NOMO-1 (cell line): ENCODE results near the gene DBT.
"Not testable (repeated sequence)": the region's sequence is repeated elsewhere in the genome, so short reads cannot be mapped to it uniquely, and the experiment has no call there.

Experiments
- DNase-seq, 2 experiments: peaks; one replicate each; lab custom pipeline; 2025; ENCODE audit not compliant: unreplicated experiment in 2 of 2; lab: John Stamatoyannopoulos, UW

DBT gene

DNA sequence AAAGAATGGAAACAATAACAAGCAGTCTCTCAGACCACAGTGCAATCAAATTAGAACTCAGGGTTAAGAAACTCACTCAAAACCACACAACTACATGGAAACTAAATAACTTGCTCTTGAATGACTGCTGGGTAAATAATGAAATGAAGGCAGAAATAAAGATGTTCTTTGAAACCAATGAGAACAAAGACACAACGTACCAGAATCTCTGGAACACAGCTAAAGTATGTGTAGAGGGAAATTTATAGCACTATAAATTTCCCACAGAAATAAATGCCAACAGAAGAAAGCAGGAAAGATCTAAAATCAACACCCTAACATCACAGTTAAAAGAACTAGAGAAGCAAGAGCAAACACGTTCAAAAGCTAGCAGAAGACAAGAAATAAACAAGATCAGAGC is 46.9 kb downstream of the DBT start:
- not testable (repeated sequence) for DNase-seq

GRCh38 chr1:100200060-100200459 is 49.6 kb downstream of the DBT start:
- not testable (repeated sequence) for DNase-seq

GRCh38 chr1:100198596-100198995 is 51.0 kb downstream of the DBT start:
- no peak for DNase-seq

DNA sequence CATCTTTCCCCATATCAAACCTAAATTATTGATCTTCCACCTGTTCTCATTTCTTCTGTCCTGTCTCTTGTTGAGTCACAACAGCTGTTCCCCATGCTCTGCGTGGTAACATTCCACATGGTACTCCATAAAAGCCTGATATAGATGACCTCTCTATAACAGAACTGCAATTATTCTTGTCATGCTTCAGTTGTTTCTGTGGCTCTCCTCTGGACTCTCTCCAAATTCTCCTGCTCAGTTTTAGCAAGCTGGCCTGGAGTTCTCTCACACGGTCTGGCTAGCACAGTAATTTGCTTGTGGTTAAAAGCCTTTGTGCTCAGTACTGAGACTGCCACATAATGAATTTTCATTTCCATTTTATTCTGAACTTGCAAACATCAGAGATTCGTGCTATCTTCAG is 61.0 kb downstream of the DBT start:
- DNase-seq, result no peak

GRCh38 chr1:100187912-100188311 is 61.7 kb downstream of the DBT start:
- DNase-seq, result no peak

- no peak for DNase-seq
Measured at GRCh38 chr1:100184536-100184935, 65.1 kb downstream of the DBT start.

DNA sequence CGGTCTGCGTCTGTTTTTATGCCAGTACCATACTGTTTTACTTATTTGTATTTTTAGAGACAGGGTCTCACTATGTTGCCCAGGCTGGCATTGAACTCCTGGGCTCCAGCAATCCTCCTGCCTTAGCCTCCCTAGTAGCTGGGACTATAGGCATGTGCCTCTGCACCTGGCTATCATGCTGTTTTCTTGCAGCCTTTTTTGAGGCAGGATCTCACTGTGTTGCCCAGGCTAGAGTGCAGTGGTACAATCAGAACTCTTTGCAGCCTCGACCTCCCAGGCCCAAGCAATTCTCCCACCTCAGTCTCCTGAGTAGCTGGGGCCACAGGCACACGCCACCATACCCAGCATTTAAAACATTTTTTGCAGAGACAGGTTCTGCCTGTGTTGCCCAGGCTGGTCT is 66.3 kb downstream of the DBT start:
- no peak for DNase-seq

GRCh38 chr1:100178091-100178490 is 71.5 kb downstream of the DBT start, which contains the start of gene LRRC39:
LRRC39 (minus strand) TSS chr1:100178256; CDS start chr1:100168516, 9,740 bp downstream.
- no peak for DNase-seq

DNA sequence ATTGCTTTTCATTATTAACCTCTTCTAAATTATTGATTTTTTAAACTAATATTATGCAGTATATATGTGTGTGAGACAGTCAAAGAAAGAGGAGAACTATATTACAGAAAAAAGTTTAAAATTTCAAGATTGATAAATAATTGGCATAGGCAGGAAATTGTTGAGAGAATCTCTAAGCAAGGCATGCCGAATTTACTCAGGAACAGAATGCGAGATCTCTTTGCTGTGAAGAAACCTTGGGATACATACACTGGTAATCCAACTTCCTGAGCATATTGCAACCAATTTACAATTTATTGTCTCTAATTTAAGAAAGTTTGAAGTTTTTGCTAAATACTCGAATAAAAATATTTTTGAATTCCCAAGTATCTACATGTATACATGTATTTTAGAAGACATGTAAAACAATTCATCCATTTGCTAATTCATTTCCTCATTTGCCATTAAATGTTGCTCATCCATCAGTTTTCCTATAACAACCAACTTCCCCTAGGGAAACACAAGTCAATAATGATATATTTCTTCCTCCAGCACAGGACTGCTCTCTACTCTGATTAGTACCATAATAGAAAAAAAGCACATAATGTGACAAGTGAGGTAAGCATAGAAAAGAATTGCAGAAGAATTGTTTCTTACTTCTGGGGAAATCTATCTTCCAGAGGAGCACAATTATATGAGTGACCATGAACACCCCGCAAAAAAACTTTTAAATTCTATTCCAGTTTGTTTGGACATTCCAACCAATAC is 72.2 kb downstream of the DBT start:
- no peak for DNase-seq

DNA sequence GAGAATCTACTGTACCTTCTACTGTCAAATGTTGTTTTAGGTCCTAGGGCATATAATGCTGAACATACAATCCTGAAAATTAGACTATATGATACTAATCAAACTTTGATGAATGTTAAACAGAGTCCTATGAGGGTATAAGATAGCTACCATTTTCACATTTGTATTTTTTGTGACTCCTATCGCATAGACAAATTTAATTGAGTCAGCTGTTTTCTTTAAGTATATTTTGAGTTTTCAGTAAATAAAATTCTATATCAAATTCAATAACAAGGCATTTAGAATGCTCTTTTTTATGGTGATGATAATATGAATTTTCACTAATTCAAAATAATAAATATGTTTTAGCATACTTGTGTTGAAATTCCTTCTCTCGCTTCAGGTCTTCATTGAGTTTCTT is 81.6 kb downstream of the DBT start:
- DNase-seq, result no peak

DNA sequence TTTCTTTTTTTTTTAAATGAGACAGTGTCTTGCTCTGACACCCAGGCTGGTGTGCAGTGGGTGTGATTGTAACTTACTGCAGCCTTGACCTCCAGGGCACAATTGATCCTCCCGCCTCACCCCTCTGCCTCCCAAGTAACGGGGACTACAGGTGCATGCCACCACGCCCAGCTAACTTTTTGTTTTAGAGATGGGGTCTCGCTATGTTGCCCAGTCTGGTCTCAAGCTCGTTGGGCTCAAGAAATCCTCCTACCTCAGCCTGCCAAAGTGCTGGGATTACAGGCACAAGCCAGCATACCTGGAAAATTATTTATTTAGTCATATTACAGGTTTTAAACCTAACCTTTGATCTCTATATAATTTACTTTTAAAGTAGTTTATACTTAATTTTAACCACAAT is 84.9 kb downstream of the DBT start:
- DNase-seq, result no peak

DNA sequence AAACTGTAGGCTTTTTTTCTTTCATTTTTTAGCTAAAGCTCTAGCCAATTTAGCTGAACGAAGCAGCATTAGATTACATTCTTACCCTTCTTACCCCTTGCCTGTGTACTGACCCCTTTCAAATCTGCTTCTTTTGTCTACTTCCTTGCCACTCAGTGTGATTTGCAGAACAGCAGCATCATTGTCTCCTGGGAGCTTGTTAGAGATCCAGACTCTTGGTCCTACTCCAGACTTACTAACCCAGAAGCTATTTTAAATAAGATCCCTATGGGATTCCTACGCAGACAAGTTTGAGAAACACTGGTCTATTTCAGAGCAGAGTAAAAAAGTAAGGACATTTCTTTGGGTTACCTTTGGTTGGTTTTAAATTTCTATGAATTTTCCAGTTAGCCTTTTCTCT is 85.4 kb downstream of the DBT start:
- no peak for DNase-seq

GRCh38 chr1:100162881-100163280 is 86.8 kb downstream of the DBT start:
- DNase-seq, result no peak

DNA sequence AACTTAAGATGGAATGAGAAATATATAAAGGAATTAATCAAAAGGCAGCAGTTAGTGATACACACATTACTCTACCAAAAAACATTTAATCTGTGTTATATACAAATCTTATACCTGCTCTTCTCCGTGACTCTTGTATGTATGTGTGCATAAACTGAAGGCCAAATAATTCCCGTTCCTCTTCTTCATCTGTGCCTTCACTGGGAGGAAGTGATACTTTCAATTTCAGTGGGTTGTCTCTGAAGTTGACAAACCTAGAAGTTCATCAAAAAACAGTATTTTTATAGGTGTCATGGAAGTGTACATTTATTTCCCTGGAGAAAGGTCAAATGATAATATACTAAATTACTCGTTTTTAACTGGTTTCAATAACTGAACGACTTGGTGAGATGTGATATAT is 97.4 kb downstream of the DBT start:
- DNase-seq, result peak; percentile 8 to 77

DNA sequence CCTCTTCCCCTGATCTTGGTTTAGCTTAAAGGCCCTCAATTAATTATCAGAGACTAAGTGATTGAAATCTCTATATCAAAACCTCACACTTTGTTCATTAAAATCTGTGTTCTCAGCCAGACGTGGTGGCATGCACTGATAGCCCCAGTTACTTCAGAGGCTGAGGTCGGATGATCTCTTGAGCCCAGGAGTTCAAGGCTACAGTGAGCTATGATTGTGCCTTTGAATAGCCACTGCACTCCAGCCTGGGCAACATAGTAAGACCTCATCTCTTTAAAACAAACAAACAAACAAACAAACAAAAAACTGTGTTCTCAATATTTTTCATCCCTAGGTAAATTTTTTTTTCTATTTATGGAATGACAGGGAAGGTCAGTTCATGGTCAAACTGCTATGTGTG is 98.0 kb downstream of the DBT start:
- DNase-seq, result no peak

DNA sequence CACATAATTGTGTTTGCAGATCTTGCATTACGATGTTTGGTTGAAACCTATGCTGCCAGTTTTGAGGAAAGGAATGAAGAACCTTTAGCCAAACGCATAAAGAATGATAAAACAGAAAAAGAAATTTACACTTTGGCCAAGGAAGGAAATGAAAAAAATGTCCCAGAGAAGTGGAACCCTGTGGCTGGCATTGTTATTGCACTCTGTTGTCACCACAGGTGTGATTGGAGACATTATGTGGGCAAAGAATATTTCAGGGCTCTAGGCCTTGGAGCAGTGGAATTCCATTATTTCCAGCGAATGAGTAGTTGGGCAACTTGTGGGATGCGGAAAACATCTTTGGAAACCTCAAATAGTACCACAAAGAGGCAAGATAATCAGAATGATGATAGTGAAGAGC is 101.8 kb downstream of the DBT start:
- no peak for DNase-seq

DNA sequence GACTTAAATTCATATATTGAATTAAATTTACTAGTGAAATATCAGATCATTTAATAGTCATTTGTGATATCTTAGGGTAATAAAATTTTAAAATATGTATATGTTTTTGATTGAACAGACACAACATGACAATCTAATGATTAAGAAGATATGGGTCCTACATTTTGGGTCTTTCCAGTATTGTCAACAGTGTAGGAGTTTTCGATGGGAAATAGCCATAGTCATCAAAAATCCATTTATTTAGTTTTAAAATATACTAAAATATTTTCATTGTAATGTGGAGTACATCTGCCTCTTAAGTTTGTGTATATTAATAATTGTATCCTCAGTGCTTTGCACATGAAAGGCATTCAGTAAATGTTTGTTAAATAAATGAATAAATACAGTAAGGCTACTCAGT is 102.7 kb downstream of the DBT start:
- DNase-seq, result no peak

DNA sequence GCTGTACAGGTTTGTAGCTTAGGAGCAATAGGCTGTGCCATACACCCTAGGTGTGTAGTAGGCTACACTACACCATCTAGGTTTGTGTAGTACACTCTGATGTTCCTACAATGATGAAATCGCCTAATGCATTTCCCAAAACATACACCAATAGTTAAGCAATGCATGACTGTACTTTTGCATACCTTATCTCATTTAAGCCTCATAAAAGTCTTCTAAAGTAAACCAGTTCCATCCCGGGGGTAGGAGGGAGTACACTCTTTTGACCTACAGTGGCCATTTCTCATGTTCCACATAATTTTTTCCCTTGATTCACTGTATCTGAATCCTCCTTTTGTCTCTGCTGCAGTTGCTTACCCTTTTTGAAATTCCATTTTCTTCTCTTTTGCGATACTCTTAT is 104.5 kb downstream of the DBT start:
- DNase-seq, result no peak

- no peak for DNase-seq
Measured at GRCh38 chr1:100142343-100142742, 107.3 kb downstream of the DBT start.

GRCh38 chr1:100141192-100141591 is 108.4 kb downstream of the DBT start:
- DNase-seq, result no peak

- no peak for DNase-seq
Measured at GRCh38 chr1:100137602-100138001, 112.0 kb downstream of the DBT start.
